GDM1 (cell line): ENCODE measurements around the gene CFAP57.
A peak's percentile ranks its signal among the peaks of the same experiment; 100 is the strongest.
"Not testable (repeated sequence)": the region's sequence is repeated elsewhere in the genome, so short reads cannot be mapped to it uniquely, and the experiment has no call there.

Source experiments
- DNase-seq: peaks from one replicate; lab custom pipeline; 2025; lab: John Stamatoyannopoulos, UW

CFAP57 gene

DNA sequence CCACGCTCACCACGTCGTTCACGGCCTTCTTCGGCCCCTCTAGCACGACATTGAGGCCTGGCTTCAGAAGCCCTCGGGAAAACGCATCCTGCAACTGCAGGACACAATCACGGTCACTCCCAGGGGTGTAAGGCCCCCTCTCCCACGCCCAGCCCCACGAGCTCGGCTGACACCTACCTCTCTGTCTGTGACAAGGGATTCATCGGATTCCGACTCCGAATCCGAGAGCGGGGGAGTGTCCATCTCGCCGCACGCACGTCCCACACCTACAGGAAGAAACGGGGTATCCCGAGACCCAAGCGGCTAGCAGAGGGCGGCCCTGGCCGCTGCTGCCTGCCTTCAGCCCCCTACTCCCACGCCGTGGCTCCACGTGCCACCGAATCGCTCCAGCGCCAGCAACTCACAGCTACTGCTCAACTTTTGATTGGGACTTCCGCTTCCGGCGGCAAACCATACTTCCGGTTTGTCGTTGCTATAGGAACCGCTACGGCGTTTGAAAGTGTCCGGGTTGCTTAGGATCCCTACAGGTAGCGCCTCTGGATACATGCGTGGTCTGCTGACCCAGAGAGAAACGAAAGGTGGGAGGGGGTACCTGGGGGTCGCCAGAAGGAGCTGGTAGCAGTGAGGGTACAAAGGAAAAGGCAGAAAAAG is at the start of gene CFAP57, which contains the start of gene EBNA1BP2:
Gene CFAP57 (plus strand): TSS at position 455 of the 651 bp plus-strand sequence. CDS start 424 bp downstream, outside the sequence.
Gene EBNA1BP2 (minus strand): TSS at position 415 of the 651 bp plus-strand sequence. CDS start 172 bp downstream, at position 243.
- DNase-seq = peak; percentile 81

GRCh38 chr1:43123031-43123430 is 49.1 kb upstream of the CFAP57 start:
- no peak for DNase-seq

DNA sequence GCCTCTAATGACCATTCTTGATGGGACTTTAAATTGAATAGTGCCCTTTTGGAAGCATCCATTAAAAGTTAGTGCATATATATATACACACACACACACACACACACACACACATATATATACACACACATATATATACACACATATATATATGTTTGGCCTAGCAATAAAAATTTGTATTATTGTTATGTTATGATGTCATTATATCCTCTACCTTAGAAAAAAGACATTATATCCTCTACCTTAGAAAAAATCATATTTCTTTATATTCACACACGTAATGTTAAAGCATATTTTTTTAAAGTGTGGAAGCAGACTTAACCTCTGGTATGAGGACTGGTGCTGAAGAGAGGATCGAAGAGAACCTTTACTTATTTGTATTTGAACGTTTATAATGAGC is 43.3 kb upstream of the CFAP57 start:
- no peak for DNase-seq

GRCh38 chr1:43129426-43129825 is 42.7 kb upstream of the CFAP57 start:
- no peak for DNase-seq

DNA sequence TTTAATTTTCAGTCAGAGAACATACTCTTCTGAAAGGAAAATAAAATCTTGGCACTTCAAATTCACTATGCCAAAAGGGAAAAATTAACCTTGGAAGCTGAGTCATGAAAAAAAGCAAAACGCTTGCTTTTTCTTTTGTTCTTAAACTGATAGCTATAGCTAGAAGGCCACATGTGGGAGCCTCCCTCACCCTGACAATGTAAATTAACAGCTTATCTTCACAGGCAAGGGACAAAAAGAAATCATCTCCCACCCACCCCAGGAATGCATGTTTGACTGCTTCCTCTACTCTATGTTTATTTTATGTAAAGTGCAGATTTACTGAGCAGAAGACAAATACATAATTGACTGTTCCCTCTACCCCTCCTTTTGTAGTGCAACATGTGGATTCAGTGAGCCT is 38.1 kb upstream of the CFAP57 start:
- no peak for DNase-seq

GRCh38 chr1:43134640-43135039 is 37.5 kb upstream of the CFAP57 start:
- no peak for DNase-seq

DNA sequence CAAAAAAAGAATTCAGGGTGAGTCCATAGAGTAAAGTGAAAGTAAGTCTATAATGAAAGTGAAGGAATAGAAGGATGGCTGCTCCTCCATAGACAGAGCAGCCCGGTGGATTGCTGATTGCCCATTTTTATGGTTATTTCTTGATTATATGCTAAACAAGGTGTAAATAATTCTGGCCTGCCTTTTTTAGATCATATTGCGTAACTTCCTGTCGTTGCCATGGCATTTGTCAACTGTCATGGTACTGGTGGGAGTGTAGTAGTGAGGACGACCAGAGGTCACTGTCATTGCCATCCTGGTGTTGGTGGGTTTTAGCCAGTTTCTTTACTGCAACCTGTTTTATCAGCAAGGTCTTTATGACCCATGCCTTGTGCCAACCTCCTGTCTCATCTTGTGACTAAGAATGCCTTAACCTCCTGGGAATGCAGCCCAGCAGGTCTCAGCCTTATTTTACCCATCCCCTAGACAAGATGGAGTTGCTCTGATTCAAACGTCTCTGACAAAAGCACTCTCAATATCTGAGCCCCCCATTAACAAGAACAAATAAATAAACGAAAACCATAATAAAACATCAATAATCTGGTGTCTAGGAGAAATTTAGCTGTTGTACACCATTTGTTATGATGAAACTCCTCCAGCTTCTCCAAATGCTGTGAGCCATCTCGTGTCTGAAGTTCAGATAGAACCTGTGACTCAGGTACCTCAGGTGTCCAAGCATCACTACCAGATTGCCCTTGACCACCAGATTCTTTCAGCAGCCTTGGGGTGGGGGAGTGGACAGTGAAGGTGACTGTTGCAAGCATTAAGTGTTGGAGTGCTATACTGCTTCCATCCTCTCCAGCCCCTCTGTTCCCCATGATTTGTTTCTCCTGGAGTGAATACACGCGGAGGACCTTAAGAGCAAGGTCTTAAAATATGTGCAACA is 36.0 kb upstream of the CFAP57 start:
- DNase-seq = no peak

- DNase-seq = no peak
Observed at GRCh38 chr1:43137445-43138052, 34.6 kb upstream of the CFAP57 start.

- not testable (repeated sequence) for DNase-seq
Observed at GRCh38 chr1:43139295-43139694, 32.8 kb upstream of the CFAP57 start.

DNA sequence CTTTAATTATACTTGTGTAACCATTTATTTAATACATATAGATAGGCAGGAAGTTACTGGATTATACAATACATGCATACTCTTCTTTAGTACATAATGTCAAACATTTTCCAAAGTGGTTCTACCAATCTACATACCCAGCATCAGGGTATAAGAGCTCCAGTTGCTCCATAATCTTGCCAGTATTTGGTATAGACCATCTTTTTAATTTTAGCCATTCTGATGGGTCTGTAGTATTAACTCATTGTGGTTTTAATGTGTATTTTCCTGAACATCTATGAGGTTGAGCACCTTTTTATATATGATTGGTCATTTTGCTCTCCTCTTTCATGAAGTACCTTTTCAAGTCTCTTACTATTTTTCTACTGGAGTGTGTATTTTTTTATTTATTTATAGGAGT is 32.1 kb upstream of the CFAP57 start:
- DNase-seq = no peak

- no peak for DNase-seq
Observed at GRCh38 chr1:43140583-43140982, 31.5 kb upstream of the CFAP57 start.

DNA sequence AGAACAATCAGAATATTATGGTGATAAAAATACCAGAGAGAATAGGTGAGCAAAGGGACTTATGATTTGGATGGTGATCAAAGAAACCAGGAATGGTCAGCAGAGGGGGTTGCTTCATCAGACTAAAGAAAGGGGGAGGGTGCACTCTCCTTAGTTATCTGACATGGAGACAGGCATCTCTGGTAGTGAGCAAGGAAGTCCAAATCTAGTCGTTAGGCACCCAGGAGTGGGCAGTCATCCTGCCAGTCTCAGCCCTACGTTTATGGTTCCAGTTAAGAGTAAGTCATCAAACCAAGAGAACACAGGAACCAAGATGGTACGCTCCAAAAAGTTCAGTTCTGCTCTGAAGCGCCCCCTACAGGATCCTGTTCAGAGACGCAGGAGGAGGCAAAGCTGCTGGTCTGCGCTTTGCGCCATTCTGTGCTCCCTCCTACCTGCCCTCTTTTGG is 28.7 kb upstream of the CFAP57 start:
- DNase-seq = no peak

DNA sequence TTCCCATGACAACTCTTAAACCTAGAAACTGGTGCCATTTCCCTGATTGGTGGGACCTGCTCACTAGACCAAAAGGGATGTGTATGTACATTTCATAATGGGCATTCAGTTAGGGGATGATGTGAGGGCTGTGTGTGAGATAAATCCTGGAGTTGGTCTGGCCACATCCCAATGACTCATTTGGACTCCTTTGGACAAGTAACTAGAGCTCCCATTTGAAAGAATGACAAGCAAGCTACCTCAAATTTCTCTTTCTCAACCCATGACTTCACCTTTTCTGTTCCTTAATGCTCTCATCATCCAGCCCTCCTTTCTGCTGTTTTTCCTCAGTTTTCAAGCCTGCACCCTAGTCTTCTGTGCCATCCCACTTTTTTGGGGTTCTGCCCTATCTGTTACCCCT is 27.9 kb upstream of the CFAP57 start:
- DNase-seq = no peak

DNA sequence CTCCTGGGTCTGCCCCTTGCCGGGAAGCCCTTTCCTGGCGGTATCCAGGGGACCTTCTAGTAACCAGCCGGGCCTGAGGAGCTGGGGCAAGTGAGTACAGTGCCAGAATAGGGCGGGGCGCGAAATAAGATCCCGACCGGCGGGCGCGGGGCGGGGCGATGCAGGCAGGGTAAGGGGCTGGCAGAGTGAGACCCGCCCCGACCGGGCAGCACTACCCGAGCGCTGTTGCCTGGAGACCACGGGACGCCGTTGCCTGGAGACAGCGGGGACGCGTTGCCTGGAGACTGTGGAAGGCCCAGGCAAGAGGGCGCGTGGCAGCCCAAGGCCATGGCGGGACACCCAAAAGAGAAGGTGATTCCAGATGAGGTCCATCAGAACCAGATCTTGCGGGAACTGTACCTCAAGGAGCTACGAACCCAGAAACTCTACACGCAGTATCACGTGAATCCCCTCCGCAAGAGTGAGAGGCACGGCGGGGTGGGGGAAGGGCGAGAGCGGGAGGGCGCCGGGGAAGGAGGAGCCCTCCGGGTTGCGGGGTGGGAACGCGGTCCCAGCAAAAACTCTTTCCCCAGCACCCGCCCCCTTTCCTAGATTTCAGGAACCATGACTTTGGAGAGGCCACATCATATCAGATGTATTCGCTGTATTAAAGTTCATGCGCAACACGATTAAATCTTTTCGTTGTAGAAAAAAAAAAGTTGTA is 24.4 kb upstream of the CFAP57 start:
- DNase-seq = peak; percentile 28

GRCh38 chr1:43149889-43150288 is 22.2 kb upstream of the CFAP57 start:
- DNase-seq = no peak

GRCh38 chr1:43152866-43153265 is 19.3 kb upstream of the CFAP57 start:
- DNase-seq = peak; percentile 76

- no peak for DNase-seq
Observed at GRCh38 chr1:43153443-43153842, 18.7 kb upstream of the CFAP57 start.

GRCh38 chr1:43156026-43156425 is 16.1 kb upstream of the CFAP57 start:
- no peak for DNase-seq

DNA sequence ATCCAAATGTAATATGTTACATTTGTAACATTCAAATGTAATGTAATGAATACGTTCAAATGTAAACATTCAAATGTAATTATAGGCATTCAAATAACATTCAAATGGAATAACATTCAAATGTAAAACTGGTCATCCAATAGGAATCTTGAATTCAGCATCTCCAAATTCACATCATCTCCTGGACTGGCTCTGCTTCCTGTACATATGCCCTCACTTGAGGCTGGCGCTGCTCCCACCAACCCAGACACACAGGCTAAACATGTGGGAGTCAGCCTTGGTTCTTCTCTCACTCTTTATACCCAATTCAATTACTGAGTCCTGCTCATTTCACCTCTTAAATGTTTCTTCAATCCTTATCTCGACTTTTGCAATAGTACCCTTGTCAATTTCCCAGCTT is 7.0 kb upstream of the CFAP57 start:
- DNase-seq = no peak

- DNase-seq = no peak
Observed at GRCh38 chr1:43165765-43166164, 6.4 kb upstream of the CFAP57 start.

DNA sequence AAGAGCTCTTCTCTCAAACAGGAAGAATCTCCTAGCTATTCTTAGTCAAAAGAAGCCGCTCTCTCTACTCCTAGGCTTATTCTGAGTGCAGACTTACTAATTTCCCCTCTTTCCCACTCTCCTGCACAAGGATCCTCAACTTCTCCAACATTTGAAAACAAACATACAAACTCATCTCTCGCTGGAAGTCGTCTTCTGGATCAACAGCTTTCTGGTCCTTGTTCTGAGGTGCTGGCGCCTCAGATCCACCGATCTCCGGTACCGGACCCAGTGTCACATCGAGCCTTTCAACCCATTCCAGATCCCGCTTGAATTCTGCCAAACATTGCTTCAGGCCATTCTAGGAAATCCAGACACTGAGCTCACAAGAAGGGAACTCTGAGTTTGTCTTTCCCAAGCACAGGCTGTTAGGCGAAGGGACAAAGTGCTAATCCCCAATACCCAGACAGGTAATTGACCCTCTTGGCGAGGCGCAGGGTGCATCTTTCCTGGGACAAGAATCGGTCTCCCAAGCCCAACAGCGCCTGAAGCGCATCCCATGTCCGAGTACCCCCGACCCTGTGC is 736 bp upstream of the CFAP57 start:
- DNase-seq = no peak

- peak; percentile 80 for DNase-seq
Observed at GRCh38 chr1:43172527-43172972, 420 bp downstream of the CFAP57 start.
